ENCODE data around the gene TPRG1L. TPM values are rescaled to one million over a fixed set of nuclear protein-coding genes. Genes with fewer than 3 reads are reported as not detected.

The TPRG1L gene
- total and polyA plus RNA-seq, 7 donors, result 33.9 to 66.4 (median 40.2) TPM

DNA sequence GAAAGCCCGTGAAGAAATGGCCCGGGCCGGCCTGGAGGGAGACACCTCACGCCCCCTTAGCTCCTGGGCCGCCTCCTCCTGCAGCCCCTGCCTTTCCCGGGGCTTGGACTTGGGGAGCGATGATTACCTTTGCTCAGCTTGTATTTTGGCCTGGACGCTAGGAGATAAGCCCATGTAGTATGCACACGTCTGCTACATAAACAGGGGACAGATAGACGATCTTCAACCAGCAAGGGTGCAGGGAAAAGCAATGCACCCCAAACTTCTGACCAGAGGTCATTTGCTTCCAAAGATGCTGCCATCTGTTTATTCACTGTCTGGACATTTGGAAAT, 28.4 kb downstream of the TPRG1L start:
- intact Hi-C loops (cut with DNase I), result no loop called here
- no peak for DNase-seq
- Histone ChIP-seq H3K9me3 (no peaks in the 10 kb centered on the region), H3K4me3 (no peak overlapping the region), H3K4me1 (peaks cover 8% of the 10 kb centered on the region), H3K36me3 (ENCODE audit: insufficient read depth in 1 of 2, low read depth in 1 of 2) (no peaks in the 10 kb centered on the region), H3K27me3 (ENCODE audit: insufficient read depth in 3 of 3, low read length in 2 of 3) (peaks cover 0 to 56% (median 32%) of the 10 kb centered on the region in 3 donors), H3K27ac (no peak overlapping the region)
- 57 to 65% (median 61%) methylated on average over 10 of the region's 10 CpGs for WGBS, 3 donors
- no peak for TF ChIP-seq CTCF (IDR thresholded peaks at IDR 0.05)
- no peak for ATAC-seq

GRCh38 chr1:3654549-3655281, 29.9 kb downstream of the TPRG1L start:
- no peaks in the 10 kb centered on the region for H3K36me3 ChIP-seq (ENCODE audit: insufficient read depth in 1 of 2, low read depth in 1 of 2)
- no peak for DNase-seq
- H3K9me3 ChIP-seq, result no peaks in the 10 kb centered on the region
- no peak overlapping the region for H3K4me3 ChIP-seq
- TF ChIP-seq CTCF (IDR thresholded peaks at IDR 0.05), result no peak
- no peak for ATAC-seq
- no peaks in the 10 kb centered on the region for H3K4me1 ChIP-seq
- intact Hi-C loops (cut with DNase I), result no loop called here
- 83 to 86% (median 84%) methylated on average over 22 of the region's 22 CpGs for WGBS, 3 donors
- peaks cover 0 to 56% (median 32%) of the 10 kb centered on the region in 3 donors for H3K27me3 ChIP-seq (ENCODE audit: insufficient read depth in 3 of 3, low read length in 2 of 3)
- H3K27ac ChIP-seq, result no peak overlapping the region

- no peak overlapping the region for H3K27ac ChIP-seq
- no peaks in the 10 kb centered on the region for H3K36me3 ChIP-seq (ENCODE audit: insufficient read depth in 1 of 2, low read depth in 1 of 2)
- no peak overlapping the region for H3K4me3 ChIP-seq
- ATAC-seq, result no peak
- intact Hi-C loops (cut with DNase I), result no loop called here
- WGBS, 3 donors, result 83 to 87% (median 84%) methylated on average over 13 of the region's 13 CpGs
- peaks cover 0 to 42% (median 19%) of the 10 kb centered on the region in 3 donors for H3K27me3 ChIP-seq (ENCODE audit: insufficient read depth in 3 of 3, low read length in 2 of 3)
- no peak for DNase-seq
- H3K4me1 ChIP-seq, result no peaks in the 10 kb centered on the region
- H3K9me3 ChIP-seq, result no peaks in the 10 kb centered on the region
- no peak for TF ChIP-seq CTCF (IDR thresholded peaks at IDR 0.05)
Measured at GRCh38 chr1:3656450-3657095, 31.8 kb downstream of the TPRG1L start.

DNA sequence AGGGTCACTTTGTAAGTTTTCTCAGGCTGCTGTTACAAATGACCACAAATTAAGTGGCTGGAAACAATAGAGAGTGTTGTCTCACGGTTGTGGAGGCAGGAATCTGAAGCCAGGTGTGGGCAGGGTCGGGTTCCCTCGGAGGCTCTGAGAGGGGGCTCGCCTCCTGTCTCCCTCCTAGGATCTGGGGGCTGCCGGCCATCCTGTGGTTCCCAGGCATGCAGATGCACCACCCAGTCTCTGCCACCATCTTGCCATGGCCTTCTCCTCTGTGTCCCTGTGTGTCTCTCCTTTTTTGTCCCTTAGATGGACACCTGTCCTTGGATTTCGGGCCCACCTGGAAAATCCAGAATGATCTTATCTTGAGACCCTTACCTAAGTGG, 32.3 kb downstream of the TPRG1L start:
- peaks cover 0 to 37% (median 14%) of the 10 kb centered on the region in 3 donors for H3K27me3 ChIP-seq (ENCODE audit: insufficient read depth in 3 of 3, low read length in 2 of 3)
- 63 to 71% (median 65%) methylated on average over 6 of the region's 6 CpGs for WGBS, 3 donors
- no peak for DNase-seq

More for the DNA sequence above, 32.3 kb downstream of the TPRG1L start:
- no peak overlapping the region for H3K27ac ChIP-seq
- H3K4me1 ChIP-seq, result no peaks in the 10 kb centered on the region
- H3K9me3 ChIP-seq, result no peaks in the 10 kb centered on the region
- no peak overlapping the region for H3K4me3 ChIP-seq
- ATAC-seq, result no peak
- H3K36me3 ChIP-seq (ENCODE audit: insufficient read depth in 1 of 2, low read depth in 1 of 2), result no peaks in the 10 kb centered on the region
- TF ChIP-seq CTCF (IDR thresholded peaks at IDR 0.05), result no peak
- intact Hi-C loops (cut with DNase I), result no loop called here

Data from psoas muscle (tissue), 8 donors.